ENCODE measurements around the gene PTGR3. TPM values are rescaled to one million over a fixed set of nuclear protein-coding genes. Genes with fewer than 3 reads are reported as not detected.

PTGR3 gene
- total RNA-seq, 1 experiment from 2014 or later: 8.2 TPM

DNA sequence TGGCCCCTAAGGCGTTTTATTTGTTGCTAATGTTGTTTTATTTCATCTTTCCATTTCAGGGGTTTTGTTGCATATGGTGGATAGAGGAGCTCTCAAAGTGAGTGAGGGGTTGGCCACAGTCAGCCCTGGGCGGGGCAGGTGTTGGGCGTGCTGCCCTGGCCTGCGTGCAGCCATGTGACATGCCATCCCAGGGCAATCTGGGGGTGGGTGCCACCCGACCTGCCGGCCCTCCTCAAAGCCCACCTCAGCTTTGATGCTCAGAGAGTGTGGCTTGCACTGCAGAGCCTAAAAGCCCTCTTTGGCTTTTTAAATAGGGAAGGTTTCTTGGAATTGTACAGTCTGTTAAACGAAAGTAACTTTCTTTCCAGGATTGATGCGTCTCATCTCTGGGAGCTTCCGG, 20.0 kb upstream of the PTGR3 start:
- H2AFZ ChIP-seq (ENCODE audit: low read length): no peak overlapping the region
- no TSS peak for BruUV-seq (replicated peaks)
- POLR2A ChIA-PET (ENCODE audit: unreplicated experiment): no interaction called here
- H3K27me3 ChIP-seq (ENCODE audit: low read length): no peaks in the 10 kb centered on the region
- H3K9ac ChIP-seq (ENCODE audit: low read length): no peak overlapping the region
- no peak overlapping the region for H3K27ac ChIP-seq (ENCODE audit: low read length)
- intact Hi-C loops (cut with micrococcal nuclease): no loop called here
- no peak overlapping the region for H3K4me3 ChIP-seq (ENCODE audit: low read length)
- CTCF ChIA-PET: no interaction called here
- no peak for TF ChIP-seq EZH2 (IDR thresholded peaks at IDR 0.05; ENCODE audit: low read length, unreplicated experiment)
- no peak for ATAC-seq
- no peaks in the 10 kb centered on the region for H4K20me1 ChIP-seq (ENCODE audit: low read length)
- no peaks in the 10 kb centered on the region for H3K36me3 ChIP-seq (ENCODE audit: low read depth, low read length)
- H3K4me2 ChIP-seq (ENCODE audit: low read length): no peak overlapping the region
- H3F3A ChIP-seq (ENCODE audit: low read length, unreplicated experiment): no peaks in the 10 kb centered on the region
- DNase-seq: no peak
- H3K9me2 ChIP-seq (replicated peaks; ENCODE audit: low read length): no peaks in the 10 kb centered on the region
- H3K79me2 ChIP-seq (ENCODE audit: low read length): no peaks in the 10 kb centered on the region
- H3K4me1 ChIP-seq (ENCODE audit: insufficient read depth, low read length): no peaks in the 10 kb centered on the region
- H3K9me3 ChIP-seq (ENCODE audit: low read length): no peaks in the 10 kb centered on the region

DNA sequence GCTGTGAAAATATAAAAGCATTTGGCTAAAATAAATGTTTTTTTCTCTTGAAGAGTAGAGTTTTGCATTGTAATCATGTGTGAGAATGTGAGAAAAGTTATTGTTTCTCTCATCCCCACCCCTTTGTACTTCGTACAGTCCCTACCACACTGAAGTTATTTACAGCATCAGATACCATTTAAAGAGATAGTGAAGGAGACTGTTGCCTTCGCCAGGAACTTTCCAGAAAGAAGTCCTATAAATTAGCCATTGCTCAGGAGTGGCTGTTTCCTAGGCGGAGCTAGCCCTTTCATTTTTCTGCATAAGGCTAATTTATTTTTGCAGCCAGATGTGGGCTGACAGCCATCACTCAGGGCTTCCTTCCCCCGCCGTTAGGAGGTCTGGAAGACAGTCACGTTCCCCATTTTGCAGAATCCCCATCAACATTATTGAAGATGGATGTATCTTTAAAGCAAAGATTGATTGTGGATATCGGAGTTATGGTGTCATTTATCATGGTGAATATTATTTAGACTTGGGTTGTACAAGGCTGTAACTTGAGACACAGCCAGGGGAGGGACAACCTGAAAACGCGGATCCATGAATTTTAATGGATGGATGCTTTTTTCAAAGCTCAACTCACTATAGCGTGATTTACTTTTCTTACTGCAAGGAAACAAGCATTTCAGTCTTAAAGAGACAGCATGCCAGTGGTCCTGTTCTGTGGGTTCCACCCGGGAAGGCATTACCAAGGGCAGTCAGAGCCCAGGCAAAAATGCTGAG, 18.8 kb upstream of the PTGR3 start:
- DNase-seq: no peak
- POLR2A ChIA-PET (ENCODE audit: unreplicated experiment): no interaction called here
- ATAC-seq: no peak
- no peaks in the 10 kb centered on the region for H3K27me3 ChIP-seq (ENCODE audit: low read length)
- no peaks in the 10 kb centered on the region for H3K4me1 ChIP-seq (ENCODE audit: insufficient read depth, low read length)
- no peaks in the 10 kb centered on the region for H3K9me2 ChIP-seq (replicated peaks; ENCODE audit: low read length)
- intact Hi-C loops (cut with micrococcal nuclease): no loop called here
- H2AFZ ChIP-seq (ENCODE audit: low read length): no peak overlapping the region
- CTCF ChIA-PET: no interaction called here
- H3K79me2 ChIP-seq (ENCODE audit: low read length): no peaks in the 10 kb centered on the region
- no peak overlapping the region for H3K9ac ChIP-seq (ENCODE audit: low read length)
- H3K9me3 ChIP-seq (ENCODE audit: low read length): no peaks in the 10 kb centered on the region
- TF ChIP-seq EZH2phosphoT487 (IDR thresholded peaks at IDR 0.05; ENCODE audit: borderline replicate concordance, low read length) (no peak), EZH2 (IDR thresholded peaks at IDR 0.05; ENCODE audit: low read length, unreplicated experiment) (no peak)
- TF ChIP-seq, protein P1, sequence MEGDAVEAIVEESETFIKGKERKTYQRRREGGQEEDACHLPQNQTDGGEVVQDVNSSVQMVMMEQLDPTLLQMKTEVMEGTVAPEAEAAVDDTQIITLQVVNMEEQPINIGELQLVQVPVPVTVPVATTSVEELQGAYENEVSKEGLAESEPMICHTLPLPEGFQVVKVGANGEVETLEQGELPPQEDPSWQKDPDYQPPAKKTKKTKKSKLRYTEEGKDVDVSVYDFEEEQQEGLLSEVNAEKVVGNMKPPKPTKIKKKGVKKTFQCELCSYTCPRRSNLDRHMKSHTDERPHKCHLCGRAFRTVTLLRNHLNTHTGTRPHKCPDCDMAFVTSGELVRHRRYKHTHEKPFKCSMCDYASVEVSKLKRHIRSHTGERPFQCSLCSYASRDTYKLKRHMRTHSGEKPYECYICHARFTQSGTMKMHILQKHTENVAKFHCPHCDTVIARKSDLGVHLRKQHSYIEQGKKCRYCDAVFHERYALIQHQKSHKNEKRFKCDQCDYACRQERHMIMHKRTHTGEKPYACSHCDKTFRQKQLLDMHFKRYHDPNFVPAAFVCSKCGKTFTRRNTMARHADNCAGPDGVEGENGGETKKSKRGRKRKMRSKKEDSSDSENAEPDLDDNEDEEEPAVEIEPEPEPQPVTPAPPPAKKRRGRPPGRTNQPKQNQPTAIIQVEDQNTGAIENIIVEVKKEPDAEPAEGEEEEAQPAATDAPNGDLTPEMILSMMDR (conservative IDR thresholded peaks at IDR 0.05; ENCODE audit: low read depth, low read length): no peak
- no peak overlapping the region for H3K4me3 ChIP-seq (ENCODE audit: low read length)
- no peak overlapping the region for H3K27ac ChIP-seq (ENCODE audit: low read length)
- no peak overlapping the region for H3K4me2 ChIP-seq (ENCODE audit: low read length)
- H4K20me1 ChIP-seq (ENCODE audit: low read length): no peaks in the 10 kb centered on the region
- H3F3A ChIP-seq (ENCODE audit: low read length, unreplicated experiment): no peaks in the 10 kb centered on the region
- no TSS peak for BruUV-seq (replicated peaks)
- no peaks in the 10 kb centered on the region for H3K36me3 ChIP-seq (ENCODE audit: low read depth, low read length)

DNA sequence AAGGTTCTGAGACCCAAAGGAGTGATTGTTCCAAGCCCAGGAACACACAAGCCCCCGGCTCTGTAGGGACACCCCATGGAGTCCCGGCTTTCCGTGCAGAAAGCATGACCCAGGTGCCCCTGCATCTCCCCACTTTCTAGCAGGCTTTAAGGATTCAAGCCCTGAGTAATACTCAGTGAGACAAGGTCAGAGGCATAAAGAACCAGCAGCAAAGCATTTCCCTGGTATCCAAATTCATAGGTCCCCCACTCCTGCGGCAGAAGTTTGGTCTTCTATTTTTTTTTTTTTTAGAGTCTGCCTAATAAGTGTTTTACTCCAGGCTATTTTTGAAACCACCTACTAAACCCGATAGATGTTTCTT, 18.0 kb upstream of the PTGR3 start:
- Histone ChIP-seq H3K4me2 (ENCODE audit: low read length) (no peak overlapping the region), H4K20me1 (ENCODE audit: low read length) (no peaks in the 10 kb centered on the region), H3K9ac (ENCODE audit: low read length) (no peak overlapping the region), H3K79me2 (ENCODE audit: low read length) (no peaks in the 10 kb centered on the region), H2AFZ (ENCODE audit: low read length) (no peak overlapping the region), H3K4me3 (ENCODE audit: low read length) (no peak overlapping the region), H3K36me3 (ENCODE audit: low read depth, low read length) (no peaks in the 10 kb centered on the region), H3K4me1 (ENCODE audit: insufficient read depth, low read length) (no peaks in the 10 kb centered on the region), H3F3A (ENCODE audit: low read length, unreplicated experiment) (no peaks in the 10 kb centered on the region), H3K9me2 (replicated peaks; ENCODE audit: low read length) (no peaks in the 10 kb centered on the region), H3K27ac (ENCODE audit: low read length) (no peak overlapping the region), H3K9me3 (ENCODE audit: low read length) (no peaks in the 10 kb centered on the region), H3K27me3 (ENCODE audit: low read length) (no peaks in the 10 kb centered on the region)
- intact Hi-C loops (cut with micrococcal nuclease): no loop called here
- BruUV-seq (replicated peaks): no TSS peak
- ChIA-PET CTCF (no interaction called here), POLR2A (ENCODE audit: unreplicated experiment) (no interaction called here)
- TF ChIP-seq, protein P1 (conservative IDR thresholded peaks at IDR 0.05; ENCODE audit: low read depth, low read length): no peak
- TF ChIP-seq EZH2 (IDR thresholded peaks at IDR 0.05; ENCODE audit: low read length, unreplicated experiment): no peak
- no peak for TF ChIP-seq EZH2phosphoT487 (IDR thresholded peaks at IDR 0.05; ENCODE audit: borderline replicate concordance, low read length)
- ATAC-seq: no peak
- DNase-seq: no peak
